IPS-15b (cell line): ENCODE results near the gene TSPAN11.

ENCODE experiments used
- H3K27me3 ChIP-seq: one replicate; pipeline ENCODE4 v1.6.1; 2013; ENCODE audit warnings: low read length; ENCODE audit not compliant: control insufficient read depth, insufficient read depth
- H3K36me3 ChIP-seq: one replicate; pipeline ENCODE4 v1.6.1; 2013; ENCODE audit warnings: low read length; ENCODE audit not compliant: control insufficient read depth, insufficient read depth
- H3K4me1 ChIP-seq: one replicate; pipeline ENCODE4 v1.6.1; 2013; ENCODE audit warnings: mild to moderate bottlenecking, low read length; ENCODE audit not compliant: control insufficient read depth, insufficient read depth
- H3K4me3 ChIP-seq: one replicate; pipeline ENCODE4 v1.5.1; 2013; ENCODE audit warnings: low read depth, low read length
- H3K9ac ChIP-seq: one replicate; pipeline ENCODE4 v1.6.1; 2013; ENCODE audit warnings: low read depth, mild to moderate bottlenecking, low read length
- H3K9me3 ChIP-seq: one replicate; pipeline ENCODE4 v1.6.1; 2013; ENCODE audit warnings: mild to moderate bottlenecking, low read length; ENCODE audit not compliant: control insufficient read depth, insufficient read depth

The TSPAN11 gene

DNA sequence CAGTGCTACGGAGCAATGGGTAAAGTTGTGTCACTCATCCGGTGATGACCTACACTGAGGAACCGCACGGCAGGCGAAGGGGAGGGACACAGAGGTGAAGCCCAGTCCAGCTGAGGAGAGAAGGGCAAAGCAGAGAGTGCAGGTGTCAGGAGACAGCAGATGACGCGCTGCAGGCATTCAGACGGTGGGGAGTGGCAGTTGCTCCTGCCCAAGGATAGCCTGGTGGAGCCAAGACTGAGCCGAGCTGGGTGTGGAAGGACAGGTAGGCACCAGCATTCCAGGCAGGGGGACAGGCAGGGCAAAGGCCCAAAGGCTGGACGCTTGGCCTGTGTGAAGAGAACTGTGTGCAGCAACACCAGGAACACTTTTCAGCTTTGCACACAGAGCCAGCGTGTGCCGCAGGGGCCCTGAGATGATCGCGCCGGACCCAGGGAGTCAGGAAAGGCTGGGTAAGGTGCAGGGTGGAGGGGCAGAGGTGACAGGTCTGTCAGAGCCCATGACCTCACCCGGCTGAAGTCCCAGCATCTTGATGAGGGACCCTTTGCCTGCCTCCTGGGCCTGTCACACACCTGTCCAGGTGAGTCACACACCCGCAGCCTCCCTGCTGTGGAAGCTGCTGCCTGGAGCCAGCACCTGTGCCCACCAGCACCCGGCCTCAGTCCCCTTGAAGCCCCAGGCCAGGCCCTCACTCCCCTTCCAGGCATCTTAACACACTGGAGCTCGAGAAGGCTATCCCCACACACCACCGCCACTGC, 48.4 kb downstream of the TSPAN11 start:
- Histone ChIP-seq H3K4me3 (no peak overlapping the region), H3K9me3 (no peaks in the 10 kb centered on the region), H3K27me3 (no peaks in the 10 kb centered on the region), H3K4me1 (no peaks in the 10 kb centered on the region), H3K9ac (no peak overlapping the region), H3K36me3 (no peaks in the 10 kb centered on the region)

DNA sequence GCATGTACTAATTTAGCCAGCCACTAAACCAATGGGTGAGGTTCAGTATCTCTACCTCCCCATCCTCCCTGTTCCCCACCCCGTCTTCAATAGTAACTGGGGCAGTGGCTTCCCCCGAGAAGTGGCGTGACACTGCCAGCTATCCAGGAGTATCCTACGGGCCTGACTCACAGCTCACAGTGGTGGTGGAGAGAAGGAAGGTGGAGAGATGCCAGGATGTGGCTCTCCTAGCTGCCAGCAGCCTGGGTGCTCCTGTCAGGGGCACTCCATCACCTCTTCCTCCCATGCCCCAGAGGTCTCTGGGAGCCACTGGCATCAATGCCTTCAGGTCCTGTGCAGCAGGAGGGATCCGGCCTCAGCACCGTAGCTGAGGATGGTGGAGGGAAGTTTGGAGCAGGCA, 49.0 kb downstream of the TSPAN11 start:
- H3K9me3 ChIP-seq, result no peaks in the 10 kb centered on the region
- H3K27me3 ChIP-seq, result no peaks in the 10 kb centered on the region
- no peaks in the 10 kb centered on the region for H3K36me3 ChIP-seq
- H3K4me1 ChIP-seq, result no peaks in the 10 kb centered on the region
- H3K9ac ChIP-seq, result no peak overlapping the region
- H3K4me3 ChIP-seq, result no peak overlapping the region

DNA sequence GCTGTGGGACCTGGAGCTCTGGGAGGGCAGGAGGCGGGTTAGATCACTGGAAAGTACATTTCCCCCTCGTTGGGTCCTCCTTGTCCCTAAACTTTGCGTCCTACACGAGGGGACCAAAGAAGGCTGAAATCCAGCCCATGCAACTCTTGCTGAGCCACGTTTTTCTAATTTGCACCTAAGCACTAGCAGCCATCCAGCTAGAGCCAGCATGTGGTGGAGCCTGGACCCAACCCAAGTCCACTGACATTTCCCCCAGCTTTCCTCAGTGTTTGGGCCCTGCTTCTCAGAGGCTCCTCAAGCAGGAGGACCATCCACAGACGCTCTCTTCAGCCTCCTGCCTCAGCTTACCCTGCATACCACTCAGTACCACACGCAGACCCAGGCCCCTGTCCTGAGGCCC, 49.7 kb downstream of the TSPAN11 start:
- Histone ChIP-seq H3K9ac (no peak overlapping the region), H3K36me3 (no peaks in the 10 kb centered on the region), H3K9me3 (no peaks in the 10 kb centered on the region), H3K4me1 (no peaks in the 10 kb centered on the region), H3K27me3 (no peaks in the 10 kb centered on the region), H3K4me3 (no peak overlapping the region)

DNA sequence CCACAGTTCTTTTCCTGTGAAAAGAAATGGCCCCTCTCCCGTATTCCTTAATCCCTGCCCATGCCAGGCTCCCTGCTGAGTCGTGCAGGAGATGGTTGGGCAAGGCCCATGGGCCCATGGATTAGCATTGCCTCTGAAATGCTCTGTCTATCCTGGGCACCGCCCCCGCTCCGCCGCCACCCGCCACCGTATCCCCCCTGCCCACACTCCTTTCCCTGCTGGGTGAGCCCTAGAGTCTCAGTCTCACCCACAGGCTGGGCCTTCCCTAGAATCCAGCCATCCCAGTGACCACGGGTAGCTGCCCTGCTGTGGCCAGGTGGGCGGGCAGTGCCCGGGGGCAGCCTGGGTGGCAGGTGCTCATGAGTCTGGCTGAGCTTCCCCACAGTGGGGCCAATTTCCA, 50.6 kb downstream of the TSPAN11 start:
- no peaks in the 10 kb centered on the region for H3K4me1 ChIP-seq

DNA sequence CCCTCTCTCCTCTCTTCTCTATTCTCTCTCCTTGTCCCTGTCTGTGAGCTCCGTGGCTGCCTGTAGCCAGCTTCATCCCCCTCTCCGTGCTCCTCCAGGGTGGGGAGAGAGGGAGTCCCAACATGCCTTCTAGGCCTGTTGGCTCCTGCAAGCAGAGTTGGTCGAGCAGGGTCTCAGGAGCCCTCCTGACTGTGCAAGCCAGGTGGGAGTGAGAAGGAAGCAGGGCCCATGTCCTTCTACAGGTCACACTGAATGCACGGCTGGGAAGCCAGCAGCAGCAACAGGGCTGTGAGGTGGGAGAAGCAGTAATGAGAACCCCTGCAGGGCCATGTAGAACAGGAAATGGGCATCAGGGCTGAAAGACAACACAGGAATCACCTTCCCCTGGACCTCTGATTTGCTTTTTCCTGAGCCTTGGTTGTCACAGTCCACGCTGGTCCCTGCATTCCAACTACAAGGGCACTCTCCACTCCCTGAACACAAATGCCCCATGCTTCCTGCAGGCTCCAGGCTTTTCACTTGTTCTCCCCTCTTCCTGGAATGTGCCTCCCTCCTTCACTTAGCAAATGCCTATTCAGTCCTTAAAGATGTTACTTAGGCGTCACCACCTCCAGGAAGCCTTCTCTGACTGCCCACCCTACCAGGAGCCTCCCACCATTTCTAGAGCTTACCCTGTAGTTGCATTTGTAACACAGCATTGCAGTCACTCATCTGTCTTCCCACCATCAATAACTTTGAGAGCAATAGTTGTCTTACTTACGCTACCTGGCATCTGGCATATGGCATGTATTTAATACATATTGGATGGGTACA, 51.2 kb downstream of the TSPAN11 start:
- no peaks in the 10 kb centered on the region for H3K4me1 ChIP-seq
- no peaks in the 10 kb centered on the region for H3K9me3 ChIP-seq
- no peak overlapping the region for H3K9ac ChIP-seq
- no peak overlapping the region for H3K4me3 ChIP-seq
- H3K36me3 ChIP-seq, result no peaks in the 10 kb centered on the region
- H3K27me3 ChIP-seq, result no peaks in the 10 kb centered on the region

More for the DNA sequence above, 50.6 kb downstream of the TSPAN11 start:
- Histone ChIP-seq H3K36me3 (no peaks in the 10 kb centered on the region), H3K4me3 (no peak overlapping the region), H3K27me3 (no peaks in the 10 kb centered on the region), H3K9ac (no peak overlapping the region), H3K9me3 (no peaks in the 10 kb centered on the region)

DNA sequence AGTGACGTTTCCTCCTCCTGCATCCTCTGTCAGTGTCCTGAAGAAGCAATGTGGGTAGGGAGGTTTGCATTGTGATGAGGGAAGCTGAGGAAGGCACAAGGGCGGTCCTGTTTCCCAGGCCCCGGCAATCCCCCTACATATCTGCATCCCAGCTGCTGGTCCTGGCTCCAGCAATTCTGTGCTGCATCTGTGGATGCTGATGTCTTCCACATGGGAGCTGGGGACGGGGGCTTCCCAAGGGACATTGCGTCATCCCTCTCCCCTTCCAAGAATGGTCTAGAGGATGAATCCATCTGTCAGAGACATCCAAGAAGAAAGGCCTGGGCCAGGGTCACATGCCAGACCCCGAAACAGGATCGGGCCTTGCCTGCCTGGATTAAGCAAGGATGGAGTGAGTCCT, 52.1 kb downstream of the TSPAN11 start:
- H3K9ac ChIP-seq, result no peak overlapping the region
- no peak overlapping the region for H3K4me3 ChIP-seq
- H3K9me3 ChIP-seq, result no peaks in the 10 kb centered on the region
- no peaks in the 10 kb centered on the region for H3K4me1 ChIP-seq
- H3K36me3 ChIP-seq, result no peaks in the 10 kb centered on the region
- H3K27me3 ChIP-seq, result no peaks in the 10 kb centered on the region

DNA sequence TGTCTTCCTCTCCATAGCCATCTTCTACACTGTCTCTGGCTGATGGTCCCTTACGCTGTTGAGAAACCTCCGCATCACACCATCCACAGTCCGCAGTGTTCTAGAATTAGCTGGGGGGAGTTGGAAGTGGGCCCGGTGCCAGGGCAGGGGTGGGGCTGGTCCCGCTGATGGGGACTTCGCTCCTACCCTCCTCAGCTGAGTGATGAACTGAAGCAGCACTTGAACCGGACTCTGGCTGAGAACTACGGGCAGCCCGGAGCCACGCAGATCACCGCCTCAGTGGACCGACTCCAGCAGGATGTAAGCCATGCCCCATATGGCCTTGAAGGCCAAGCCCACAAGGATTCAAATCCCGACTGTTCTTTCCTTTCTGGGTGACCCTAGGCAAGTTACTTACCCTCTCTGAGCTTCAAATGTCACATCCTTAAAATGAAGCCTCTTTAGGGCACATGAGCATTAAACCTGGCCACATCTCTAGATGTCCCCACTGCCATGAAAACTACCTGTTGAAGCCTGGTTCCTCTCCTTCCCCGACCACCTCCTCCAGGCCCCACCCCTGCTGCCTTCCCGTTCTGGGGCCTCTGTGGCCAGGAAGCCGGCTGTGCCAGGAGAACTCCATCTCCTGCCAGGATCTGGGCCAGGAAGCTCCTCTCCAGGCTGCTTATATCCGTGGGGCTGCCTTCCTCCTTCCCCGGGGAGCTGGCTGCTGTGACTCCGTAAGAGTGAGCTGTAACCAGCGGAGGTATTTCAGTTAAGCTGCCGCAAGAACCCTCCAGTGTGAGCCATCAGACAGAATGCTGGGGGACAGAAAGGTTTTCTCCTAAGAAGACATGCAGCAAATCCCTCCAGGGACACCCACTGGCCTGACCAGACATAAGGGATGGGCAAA, 53.1 kb downstream of the TSPAN11 start:
- H3K9me3 ChIP-seq, result no peaks in the 10 kb centered on the region
- H3K36me3 ChIP-seq, result no peaks in the 10 kb centered on the region
- H3K27me3 ChIP-seq, result no peaks in the 10 kb centered on the region
- H3K9ac ChIP-seq, result no peak overlapping the region
- H3K4me1 ChIP-seq, result no peaks in the 10 kb centered on the region
- no peak overlapping the region for H3K4me3 ChIP-seq

DNA sequence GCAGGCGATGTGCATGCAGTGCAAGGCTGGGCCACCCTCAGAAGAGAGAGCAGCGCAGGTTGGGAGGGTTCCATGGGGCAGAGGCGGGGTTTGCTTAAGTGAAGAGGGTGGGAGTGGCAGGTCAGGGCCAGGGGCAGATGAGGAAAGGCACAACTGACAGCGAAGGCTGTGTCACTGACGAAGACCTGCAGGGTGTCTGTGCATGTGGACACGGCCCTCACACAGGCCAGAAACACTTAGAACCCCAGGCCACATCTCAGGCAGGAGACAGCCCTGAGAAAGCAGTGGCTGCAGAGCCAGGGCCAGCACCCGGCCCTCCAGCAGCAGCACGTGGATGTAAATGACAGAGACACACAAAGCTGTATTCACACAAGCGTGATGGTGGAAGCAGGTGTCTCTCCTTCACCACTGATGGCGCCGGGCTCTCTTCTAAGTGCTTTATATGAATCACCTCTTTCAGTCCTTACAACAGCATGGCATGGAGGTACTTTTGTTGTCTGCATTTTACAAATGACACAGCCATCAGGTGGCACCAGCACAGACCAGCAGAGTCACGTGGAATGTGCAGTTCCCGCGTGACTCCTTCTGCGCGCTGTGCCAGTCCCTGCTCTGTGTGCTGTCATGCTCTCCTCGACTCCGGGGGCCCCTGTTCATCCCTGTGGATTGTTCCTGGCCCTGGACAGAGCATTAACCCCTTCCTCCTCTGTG, 54.6 kb downstream of the TSPAN11 start:
- Histone ChIP-seq H3K9me3 (no peaks in the 10 kb centered on the region), H3K4me1 (no peaks in the 10 kb centered on the region), H3K9ac (no peak overlapping the region), H3K27me3 (no peaks in the 10 kb centered on the region), H3K4me3 (no peak overlapping the region), H3K36me3 (no peaks in the 10 kb centered on the region)

DNA sequence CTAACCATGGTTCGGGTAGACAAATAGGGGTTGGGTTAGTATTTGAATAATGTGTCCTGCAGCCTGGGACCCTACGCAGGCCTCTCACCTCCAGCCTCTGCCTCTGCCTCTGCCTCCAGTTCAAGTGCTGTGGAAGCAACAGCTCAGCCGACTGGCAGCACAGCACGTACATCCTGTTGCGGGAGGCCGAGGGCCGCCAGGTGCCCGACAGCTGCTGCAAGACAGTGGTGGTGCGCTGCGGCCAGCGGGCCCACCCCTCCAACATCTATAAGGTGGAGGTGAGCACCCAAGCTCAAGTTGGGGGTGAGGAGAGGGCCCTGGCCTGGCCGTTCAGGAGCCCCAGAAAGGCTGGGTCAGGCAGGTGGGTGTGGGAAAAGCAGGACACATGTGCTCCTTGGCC, 55.9 kb downstream of the TSPAN11 start:
- Histone ChIP-seq H3K27me3 (no peaks in the 10 kb centered on the region), H3K9ac (no peak overlapping the region), H3K4me1 (no peaks in the 10 kb centered on the region), H3K36me3 (no peaks in the 10 kb centered on the region), H3K4me3 (no peak overlapping the region), H3K9me3 (no peaks in the 10 kb centered on the region)

DNA sequence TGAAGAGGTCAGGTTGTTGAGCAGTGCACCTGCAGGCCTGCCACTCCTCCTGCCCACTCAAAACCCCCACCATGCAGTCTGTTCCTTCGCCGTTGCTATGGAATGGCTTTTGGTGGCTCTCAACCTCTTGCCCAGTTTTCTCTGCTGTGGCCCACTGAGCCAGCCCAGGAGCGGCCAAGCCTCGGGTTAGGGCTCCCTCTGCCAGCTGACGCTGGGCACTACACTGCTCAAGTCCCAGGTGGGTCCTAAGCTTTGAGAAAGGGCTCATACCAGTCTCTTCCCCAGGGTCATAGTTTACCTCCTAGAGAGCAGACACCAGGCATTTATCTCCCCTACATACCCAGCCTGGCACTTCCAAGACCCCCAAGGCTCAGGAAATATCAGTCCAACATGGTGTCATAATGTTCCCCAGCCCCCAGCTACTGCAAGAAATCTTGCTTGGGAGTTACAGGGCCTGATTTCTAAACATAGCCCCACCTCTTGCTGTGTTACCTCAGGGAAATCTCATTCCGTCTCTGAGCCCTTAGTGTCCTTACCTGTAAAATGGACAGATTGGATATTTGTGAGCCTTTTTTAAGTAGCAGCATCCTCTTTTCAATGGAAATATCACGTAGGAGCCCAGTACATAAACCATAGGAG, 59.4 kb downstream of the TSPAN11 start:
- Histone ChIP-seq H3K36me3 (no peaks in the 10 kb centered on the region), H3K4me3 (no peak overlapping the region), H3K9me3 (no peaks in the 10 kb centered on the region), H3K27me3 (no peaks in the 10 kb centered on the region), H3K4me1 (no peaks in the 10 kb centered on the region), H3K9ac (no peak overlapping the region)

DNA sequence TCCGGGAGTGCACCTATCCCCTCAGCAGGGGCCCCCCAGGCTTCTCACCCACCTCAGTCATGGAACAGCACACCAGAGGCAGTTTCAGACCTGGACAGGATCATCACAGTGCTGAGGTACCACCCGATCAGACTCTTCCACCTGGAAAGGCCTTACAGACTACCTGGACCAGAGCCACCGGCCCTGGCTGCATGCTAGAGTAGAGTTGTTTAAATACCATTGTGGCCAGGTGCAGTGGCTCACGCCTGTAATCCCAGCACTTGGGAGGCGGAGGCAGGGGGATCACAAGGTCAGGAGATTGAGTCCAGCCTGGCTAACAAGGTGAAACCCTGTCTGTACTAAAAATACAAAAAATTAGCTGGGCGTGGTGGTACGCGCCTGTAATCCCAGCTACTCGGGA, 61.5 kb downstream of the TSPAN11 start:
- H3K36me3 ChIP-seq, result no peaks in the 10 kb centered on the region
- H3K9ac ChIP-seq, result no peak overlapping the region
- no peak overlapping the region for H3K4me3 ChIP-seq
- H3K27me3 ChIP-seq, result no peaks in the 10 kb centered on the region
- no peaks in the 10 kb centered on the region for H3K4me1 ChIP-seq
- H3K9me3 ChIP-seq, result no peaks in the 10 kb centered on the region
